ENCODE measurements around the gene GNB3. TPM values are rescaled to one million over a fixed set of nuclear protein-coding genes. Genes with fewer than 3 reads are reported as not detected.
A peak's percentile ranks its signal among the peaks of the same experiment; 100 is the strongest.

GNB3 gene
- total and polyA plus RNA-seq, 3 experiments from 2014 or later, result 0.48 to 0.78 TPM; not detected in 1

- Mint-ChIP-seq H3K4me1 (no peaks in the 10 kb centered on the region), H3K4me3 (no peak overlapping the region), H3K9me3 (no peaks in the 10 kb centered on the region), H3K27me3 (peaks cover 3 to 7% of the 10 kb centered on the region in 2 donors), H3K27ac (no peak overlapping the region), H3K36me3 (no peaks in the 10 kb centered on the region)
- Histone ChIP-seq H3K9me3 (ENCODE audit: low read length) (no peaks in the 10 kb centered on the region), H3K27ac (ENCODE audit: low read depth, low read length) (no peak overlapping the region), H3K4me1 (ENCODE audit: insufficient read depth, low read length) (no peaks in the 10 kb centered on the region), H3K4me3 (ENCODE audit: low read length) (no peak overlapping the region), H3K36me3 (ENCODE audit: insufficient read depth, low read length) (no peaks in the 10 kb centered on the region), H3K27me3 (ENCODE audit: insufficient read depth, low read length, poor library complexity, severe bottlenecking) (no peaks in the 10 kb centered on the region)
- ChIA-PET POLR2A (no interaction called here), CTCF (interaction anchor here (1.2 kb wide), 1 partner anchor 27 kb away, joined by 3 read pairs; no protein-coding TSS in a partner anchor)
- no peak for DNase-seq
Observed at GRCh38 chr12:6809056-6809455, 31.7 kb upstream of the GNB3 start.

- no peaks in the 10 kb centered on the region for H3K4me1 ChIP-seq (ENCODE audit: insufficient read depth, low read length)
- Mint-ChIP-seq H3K36me3 (no peaks in the 10 kb centered on the region), H3K27ac (peak overlapping the region in 2 of 8 donors; percentile 23 to 39), H3K9me3 (no peaks in the 10 kb centered on the region), H3K27me3 (peaks cover 3 to 10% of the 10 kb centered on the region in 2 donors), H3K4me3 (no peak overlapping the region), H3K4me1 (no peaks in the 10 kb centered on the region)
- no peaks in the 10 kb centered on the region for H3K9me3 ChIP-seq (ENCODE audit: low read length)
- ChIA-PET CTCF (interaction anchor here (0.6 kb wide), 1 partner anchor 14 kb away, joined by 3 read pairs; no protein-coding TSS in a partner anchor), POLR2A (interaction anchor here (0.7 kb wide), 1 partner anchor 308 kb away, joined by 5 read pairs; no protein-coding TSS in a partner anchor)
- H3K36me3 ChIP-seq (ENCODE audit: insufficient read depth, low read length), result no peaks in the 10 kb centered on the region
- H3K4me3 ChIP-seq (ENCODE audit: low read length), result no peak overlapping the region
- no peak for DNase-seq
- H3K27ac ChIP-seq (ENCODE audit: low read depth, low read length), result no peak overlapping the region
- no peaks in the 10 kb centered on the region for H3K27me3 ChIP-seq (ENCODE audit: insufficient read depth, low read length, poor library complexity, severe bottlenecking)
Observed at GRCh38 chr12:6810758-6811157, 30.0 kb upstream of the GNB3 start.

GRCh38 chr12:6813363-6813762 lies 27.4 kb upstream of the GNB3 start:
- POLR2A ChIA-PET, result interaction anchor here (0.5 kb wide), 1 partner anchor 12 kb away, joined by 4 read pairs; no protein-coding TSS in a partner anchor
- Mint-ChIP-seq H3K9me3 (no peaks in the 10 kb centered on the region), H3K27ac (no peak overlapping the region), H3K4me1 (no peaks in the 10 kb centered on the region), H3K27me3 (peaks cover 5 to 11% of the 10 kb centered on the region in 2 donors), H3K4me3 (no peak overlapping the region), H3K36me3 (no peaks in the 10 kb centered on the region)
- no peak for DNase-seq
- Histone ChIP-seq H3K4me1 (ENCODE audit: insufficient read depth, low read length) (no peaks in the 10 kb centered on the region), H3K9me3 (ENCODE audit: low read length) (no peaks in the 10 kb centered on the region), H3K27me3 (ENCODE audit: insufficient read depth, low read length, poor library complexity, severe bottlenecking) (no peaks in the 10 kb centered on the region), H3K36me3 (ENCODE audit: insufficient read depth, low read length) (peaks cover 11% of the 10 kb centered on the region), H3K4me3 (ENCODE audit: low read length) (no peak overlapping the region), H3K27ac (ENCODE audit: low read depth, low read length) (no peak overlapping the region)
- CTCF ChIA-PET, result interaction anchor here (0.7 to 1.5 kb wide), 3 partner anchors 20 to 59 kb away, joined by 3 read pairs; no protein-coding TSS in a partner anchor

- Mint-ChIP-seq H3K9me3 (no peaks in the 10 kb centered on the region), H3K4me3 (no peak overlapping the region), H3K27me3 (peaks cover 5 to 18% of the 10 kb centered on the region in 2 donors), H3K4me1 (peaks cover 0 to 7% (median 7%) of the 10 kb centered on the region in 3 donors), H3K36me3 (no peaks in the 10 kb centered on the region), H3K27ac (peak overlapping the region in 1 of 8 donors; percentile 58)
- Histone ChIP-seq H3K36me3 (ENCODE audit: insufficient read depth, low read length) (peaks cover 11% of the 10 kb centered on the region), H3K27me3 (ENCODE audit: insufficient read depth, low read length, poor library complexity, severe bottlenecking) (no peaks in the 10 kb centered on the region), H3K27ac (ENCODE audit: low read depth, low read length) (no peak overlapping the region), H3K4me3 (ENCODE audit: low read length) (no peak overlapping the region), H3K4me1 (ENCODE audit: insufficient read depth, low read length) (peaks cover 8% of the 10 kb centered on the region), H3K9me3 (ENCODE audit: low read length) (no peaks in the 10 kb centered on the region)
- POLR2A ChIA-PET, result no interaction called here
- CTCF ChIA-PET, result interaction anchor here (1.0 kb wide), 1 partner anchor 10 kb away, joined by 6 read pairs; no protein-coding TSS in a partner anchor
- DNase-seq, result no peak
Observed at GRCh38 chr12:6816598-6816997, 24.1 kb upstream of the GNB3 start.

- no peak overlapping the region for H3K27ac ChIP-seq (ENCODE audit: low read depth, low read length)
- Mint-ChIP-seq H3K36me3 (no peaks in the 10 kb centered on the region), H3K27ac (no peak overlapping the region), H3K4me1 (peaks cover 0 to 10% (median 9%) of the 10 kb centered on the region in 3 donors), H3K9me3 (no peaks in the 10 kb centered on the region), H3K4me3 (no peak overlapping the region), H3K27me3 (peaks cover 5 to 21% of the 10 kb centered on the region in 2 donors)
- peaks cover 11% of the 10 kb centered on the region for H3K36me3 ChIP-seq (ENCODE audit: insufficient read depth, low read length)
- no peak overlapping the region for H3K4me3 ChIP-seq (ENCODE audit: low read length)
- POLR2A ChIA-PET, result no interaction called here
- H3K4me1 ChIP-seq (ENCODE audit: insufficient read depth, low read length), result peaks cover 8% of the 10 kb centered on the region
- no peak for DNase-seq
- no peaks in the 10 kb centered on the region for H3K9me3 ChIP-seq (ENCODE audit: low read length)
- CTCF ChIA-PET, result interaction anchor here (1.0 kb wide), 1 partner anchor 9 kb away, joined by 6 read pairs; no protein-coding TSS in a partner anchor
- peaks cover 1% of the 10 kb centered on the region for H3K27me3 ChIP-seq (ENCODE audit: insufficient read depth, low read length, poor library complexity, severe bottlenecking)
Observed at GRCh38 chr12:6817098-6817497, 23.6 kb upstream of the GNB3 start.

- H3K36me3 Mint-ChIP-seq, result no peaks in the 10 kb centered on the region
- peaks cover 0 to 11% (median 10%) of the 10 kb centered on the region in 3 donors for H3K4me1 Mint-ChIP-seq
- H3K4me3 Mint-ChIP-seq, result no peak overlapping the region
- H3K27ac Mint-ChIP-seq, result peak overlapping the region in 2 of 8 donors; percentile 5 to 12
- CTCF ChIA-PET, result interaction anchor here (1.0 kb wide), 1 partner anchor 9 kb away, joined by 6 read pairs; no protein-coding TSS in a partner anchor
- Histone ChIP-seq H3K9me3 (ENCODE audit: low read length) (no peaks in the 10 kb centered on the region), H3K4me3 (ENCODE audit: low read length) (no peak overlapping the region), H3K36me3 (ENCODE audit: insufficient read depth, low read length) (peaks cover 11% of the 10 kb centered on the region), H3K4me1 (ENCODE audit: insufficient read depth, low read length) (peaks cover 8% of the 10 kb centered on the region), H3K27me3 (ENCODE audit: insufficient read depth, low read length, poor library complexity, severe bottlenecking) (peaks cover 7% of the 10 kb centered on the region), H3K27ac (ENCODE audit: low read depth, low read length) (no peak overlapping the region)
- POLR2A ChIA-PET, result no interaction called here
- peaks cover 5 to 27% of the 10 kb centered on the region in 2 donors for H3K27me3 Mint-ChIP-seq
- no peaks in the 10 kb centered on the region for H3K9me3 Mint-ChIP-seq
- no peak for DNase-seq
Observed at GRCh38 chr12:6817662-6818157, 23.0 kb upstream of the GNB3 start.

- Mint-ChIP-seq H3K4me1 (peaks cover 0 to 11% (median 10%) of the 10 kb centered on the region in 3 donors), H3K27ac (no peak overlapping the region), H3K27me3 (peaks cover 8 to 32% of the 10 kb centered on the region in 2 donors), H3K9me3 (no peaks in the 10 kb centered on the region), H3K4me3 (no peak overlapping the region), H3K36me3 (no peaks in the 10 kb centered on the region)
- Histone ChIP-seq H3K4me3 (ENCODE audit: low read length) (no peak overlapping the region), H3K27me3 (ENCODE audit: insufficient read depth, low read length, poor library complexity, severe bottlenecking) (peaks cover 12% of the 10 kb centered on the region), H3K4me1 (ENCODE audit: insufficient read depth, low read length) (peaks cover 8% of the 10 kb centered on the region), H3K9me3 (ENCODE audit: low read length) (no peaks in the 10 kb centered on the region), H3K27ac (ENCODE audit: low read depth, low read length) (no peak overlapping the region), H3K36me3 (ENCODE audit: insufficient read depth, low read length) (peaks cover 11% of the 10 kb centered on the region)
- DNase-seq, result no peak
- POLR2A ChIA-PET, result no interaction called here
- CTCF ChIA-PET, result no interaction called here
Observed at GRCh38 chr12:6818222-6818621, 22.5 kb upstream of the GNB3 start.

- peaks cover 11% of the 10 kb centered on the region for H3K36me3 ChIP-seq (ENCODE audit: insufficient read depth, low read length)
- H3K4me3 ChIP-seq (ENCODE audit: low read length), result no peak overlapping the region
- peaks cover 10 to 35% of the 10 kb centered on the region in 2 donors for H3K27me3 Mint-ChIP-seq
- H3K9me3 Mint-ChIP-seq, result no peaks in the 10 kb centered on the region
- H3K4me1 ChIP-seq (ENCODE audit: insufficient read depth, low read length), result peaks cover 8% of the 10 kb centered on the region
- H3K9me3 ChIP-seq (ENCODE audit: low read length), result no peaks in the 10 kb centered on the region
- peaks cover 12% of the 10 kb centered on the region for H3K27me3 ChIP-seq (ENCODE audit: insufficient read depth, low read length, poor library complexity, severe bottlenecking)
- DNase-seq, result no peak
- ChIA-PET POLR2A (no interaction called here), CTCF (no interaction called here)
- H3K27ac Mint-ChIP-seq, result no peak overlapping the region
- no peak overlapping the region for H3K27ac ChIP-seq (ENCODE audit: low read depth, low read length)
- no peak overlapping the region for H3K4me3 Mint-ChIP-seq
- H3K36me3 Mint-ChIP-seq, result no peaks in the 10 kb centered on the region
- peaks cover 0 to 11% (median 10%) of the 10 kb centered on the region in 3 donors for H3K4me1 Mint-ChIP-seq
Observed at GRCh38 chr12:6818645-6819044, 22.1 kb upstream of the GNB3 start.

Measured in CD8-positive, alpha-beta memory T cell (primary cell).